ENCODE data around the gene SLC35F3.

Gene SLC35F3

GRCh38 chr1:234062166-234062565 lies 157.7 kb downstream of the SLC35F3 start:
- H3K4me3 ChIP-seq: no peak overlapping the region
- H3K9me3 ChIP-seq: no peaks in the 10 kb centered on the region
- H3K4me1 ChIP-seq: no peaks in the 10 kb centered on the region
- no peak for DNase-seq
- H3K27me3 ChIP-seq: no peaks in the 10 kb centered on the region
- no peak overlapping the region for H3K27ac ChIP-seq
- no peak for TF ChIP-seq CTCF (IDR thresholded peaks at IDR 0.05)
- intact Hi-C loops (cut with DNase I; ENCODE audit: low total_unique reads): no loop called here
- no peaks in the 10 kb centered on the region for H3K36me3 ChIP-seq

- peak; percentile 35 to 46 for TF ChIP-seq CTCF (IDR thresholded peaks at IDR 0.05)
- intact Hi-C loops (cut with DNase I; ENCODE audit: low total_unique reads): no loop called here
- Histone ChIP-seq H3K9me3 (no peaks in the 10 kb centered on the region), H3K27me3 (no peaks in the 10 kb centered on the region), H3K4me3 (no peak overlapping the region), H3K27ac (no peak overlapping the region), H3K36me3 (no peaks in the 10 kb centered on the region), H3K4me1 (no peaks in the 10 kb centered on the region)
- DNase-seq: peak in 1 of 2 donors; percentile 71
These were observed 161.4 kb downstream of the SLC35F3 start for GRCh38 chr1:234065794-234066447.

GRCh38 chr1:234067581-234068337 lies 163.3 kb downstream of the SLC35F3 start:
- Histone ChIP-seq H3K36me3 (no peaks in the 10 kb centered on the region), H3K27ac (no peak overlapping the region), H3K27me3 (no peaks in the 10 kb centered on the region), H3K9me3 (no peaks in the 10 kb centered on the region), H3K4me1 (no peaks in the 10 kb centered on the region), H3K4me3 (no peak overlapping the region)
- intact Hi-C loops (cut with DNase I; ENCODE audit: low total_unique reads): no loop called here
- TF ChIP-seq CTCF (IDR thresholded peaks at IDR 0.05): no peak
- DNase-seq: no peak

GRCh38 chr1:234069760-234070159 lies 165.3 kb downstream of the SLC35F3 start:
- no peak for TF ChIP-seq CTCF (IDR thresholded peaks at IDR 0.05)
- Histone ChIP-seq H3K27me3 (no peaks in the 10 kb centered on the region), H3K4me1 (no peaks in the 10 kb centered on the region), H3K36me3 (no peaks in the 10 kb centered on the region), H3K27ac (no peak overlapping the region), H3K9me3 (no peaks in the 10 kb centered on the region), H3K4me3 (no peak overlapping the region)
- DNase-seq: no peak
- intact Hi-C loops (cut with DNase I; ENCODE audit: low total_unique reads): no loop called here

GRCh38 chr1:234072793-234073192 lies 168.3 kb downstream of the SLC35F3 start:
- H3K36me3 ChIP-seq: no peaks in the 10 kb centered on the region
- no peak overlapping the region for H3K4me3 ChIP-seq
- TF ChIP-seq CTCF (IDR thresholded peaks at IDR 0.05): no peak
- H3K9me3 ChIP-seq: no peaks in the 10 kb centered on the region
- no peak for DNase-seq
- intact Hi-C loops (cut with DNase I; ENCODE audit: low total_unique reads): no loop called here
- no peaks in the 10 kb centered on the region for H3K4me1 ChIP-seq
- no peaks in the 10 kb centered on the region for H3K27me3 ChIP-seq
- no peak overlapping the region for H3K27ac ChIP-seq
